Measurements from ENCODE around the gene OTOG. TPM values are rescaled to one million over a fixed set of nuclear protein-coding genes. Genes with fewer than 3 reads are reported as not detected.

Gene OTOG
- total RNA-seq, 1 experiment from 2014 or later = 0.35 TPM

GRCh38 chr11:17500673-17501072, 46.4 kb upstream of the OTOG start:
- no peak overlapping the region for H3K4me2 ChIP-seq (ENCODE audit: insufficient read depth, insufficient read length, low read length)
- H4K8ac ChIP-seq (replicated peaks; ENCODE audit: insufficient read length, low read depth, low read length) = no peak overlapping the region
- no peak for TF ChIP-seq CTCF (conservative IDR thresholded peaks at IDR 0.05)
- H2AFZ ChIP-seq (ENCODE audit: low read length) = no peak overlapping the region
- no peak overlapping the region for H4K5ac ChIP-seq (ENCODE audit: insufficient read length, low read depth, low read length)
- no peaks in the 10 kb centered on the region for H3K36me3 Mint-ChIP-seq (ENCODE audit: insufficient read depth in 1 of 3, low read depth in 3 of 3)
- no peak for DNase-seq
- peak overlapping the region in 1 of 3 experiments; percentile 88; a peak in 1 of 7 replicates for H3K27ac Mint-ChIP-seq
- H3K4me1 Mint-ChIP-seq = peaks cover 7 to 15% of the 10 kb centered on the region in 2 experiments
- no peak overlapping the region; the same call in 1 of the 2 replicates for H3K14ac ChIP-seq (ENCODE audit: insufficient read depth, low read length)
- no peak overlapping the region for H3K18ac ChIP-seq (ENCODE audit: insufficient read length, low read depth, low read length)
- H3K27me3 Mint-ChIP-seq (ENCODE audit: low read depth) = peaks cover 19% of the 10 kb centered on the region
- no peak overlapping the region for H4K91ac ChIP-seq (ENCODE audit: insufficient read length, low read depth, low read length)
- no peaks in the 10 kb centered on the region for H4K20me1 ChIP-seq (ENCODE audit: control insufficient read depth, insufficient read depth, insufficient read length)
- no peak overlapping the region for H3K23ac ChIP-seq (ENCODE audit: insufficient read length, low read depth, low read length)
- no peaks in the 10 kb centered on the region; the same call in 1 of the 2 replicates for H3K4me1 ChIP-seq (ENCODE audit: insufficient read depth, low read length)
- no peaks in the 10 kb centered on the region for H3K9me3 Mint-ChIP-seq
- H3K27me3 ChIP-seq (ENCODE audit: insufficient read depth, low read length) = no peaks in the 10 kb centered on the region
- H3K79me2 ChIP-seq (ENCODE audit: insufficient read depth, low read length) = no peaks in the 10 kb centered on the region
- no peak overlapping the region for H2BK20ac ChIP-seq (ENCODE audit: low read depth, low read length, poor library complexity, severe bottlenecking)
- no peak overlapping the region for H2AK5ac ChIP-seq (ENCODE audit: insufficient read length, low read length)
- H3K4me3 Mint-ChIP-seq = no peak overlapping the region
- H3K79me1 ChIP-seq (ENCODE audit: insufficient read depth, low read depth, low read length, poor library complexity, severe bottlenecking) = no peaks in the 10 kb centered on the region
- no peak overlapping the region for H3K4ac ChIP-seq (ENCODE audit: low read depth, low read length)
- H3K56ac ChIP-seq (ENCODE audit: insufficient read length, low read depth, low read length) = no peak overlapping the region
- no peaks in the 10 kb centered on the region for H3K23me2 ChIP-seq (ENCODE audit: insufficient read length, low read depth, low read length, poor library complexity, severe bottlenecking)
- no peaks in the 10 kb centered on the region for H3K9me3 ChIP-seq (ENCODE audit: control insufficient read depth, low read depth, low read length)
- H2BK12ac ChIP-seq (ENCODE audit: insufficient read length, low read depth, low read length) = no peak overlapping the region
- H2BK120ac ChIP-seq (ENCODE audit: low read depth, low read length, poor library complexity, severe bottlenecking) = no peak overlapping the region
- no peak overlapping the region for H2BK5ac ChIP-seq (ENCODE audit: insufficient read length, low read length)
- no peak overlapping the region for H3T11ph ChIP-seq (ENCODE audit: low read length)
- no peak overlapping the region for H2BK15ac ChIP-seq (ENCODE audit: low read depth, low read length)
- no peak overlapping the region for H3K27ac ChIP-seq (ENCODE audit: insufficient read length, low read depth, low read length)
- no CpG with 5 or more reads among the region's 12 CpGs for WGBS (ENCODE audit: extremely low coverage, insufficient read length, low lambda C conversion rate)
- no peak overlapping the region for H3K9ac ChIP-seq (ENCODE audit: extremely low read depth, insufficient read length, low read length)
